ENCODE data around the gene NBAS.

The NBAS gene

GRCh38 chr2:15391751-15392150, 169.4 kb downstream of the NBAS start:
- no peak for TF ChIP-seq CTCF (IDR thresholded peaks at IDR 0.05; ENCODE audit: control insufficient read depth, insufficient read depth, low read depth, low read length, missing control alignments)
- DNase-seq (ENCODE audit: low read depth): no peak
- H3K4me3 ChIP-seq (ENCODE audit: control insufficient read depth, low read depth, low read length): no peak overlapping the region

- H3K4me3 ChIP-seq (ENCODE audit: control insufficient read depth, low read depth, low read length): no peak overlapping the region
- no peak for DNase-seq (ENCODE audit: low read depth)
- no peak for TF ChIP-seq CTCF (IDR thresholded peaks at IDR 0.05; ENCODE audit: control insufficient read depth, insufficient read depth, low read depth, low read length, missing control alignments)
Measured at GRCh38 chr2:15389895-15390294, 171.2 kb downstream of the NBAS start.

GRCh38 chr2:15389326-15389700, 171.8 kb downstream of the NBAS start:
- no peak overlapping the region for H3K4me3 ChIP-seq (ENCODE audit: control insufficient read depth, low read depth, low read length)
- TF ChIP-seq CTCF (IDR thresholded peaks at IDR 0.05; ENCODE audit: control insufficient read depth, insufficient read depth, low read depth, low read length, missing control alignments): no peak
- no peak for DNase-seq (ENCODE audit: low read depth)

GRCh38 chr2:15388406-15389325, 172.5 kb downstream of the NBAS start:
- no peak for DNase-seq (ENCODE audit: low read depth)

GRCh38 chr2:15385184-15385583, 175.9 kb downstream of the NBAS start:
- DNase-seq (ENCODE audit: low read depth): no peak
- no peak for TF ChIP-seq CTCF (IDR thresholded peaks at IDR 0.05; ENCODE audit: control insufficient read depth, insufficient read depth, low read depth, low read length, missing control alignments)
- H3K4me3 ChIP-seq (ENCODE audit: control insufficient read depth, low read depth, low read length): no peak overlapping the region

More at GRCh38 chr2:15388406-15389325, 172.5 kb downstream of the NBAS start:
- TF ChIP-seq CTCF (IDR thresholded peaks at IDR 0.05; ENCODE audit: control insufficient read depth, insufficient read depth, low read depth, low read length, missing control alignments): no peak
- no peak overlapping the region for H3K4me3 ChIP-seq (ENCODE audit: control insufficient read depth, low read depth, low read length)

- no peak overlapping the region for H3K4me3 ChIP-seq (ENCODE audit: control insufficient read depth, low read depth, low read length)
- TF ChIP-seq CTCF (IDR thresholded peaks at IDR 0.05; ENCODE audit: control insufficient read depth, insufficient read depth, low read depth, low read length, missing control alignments): no peak
- no peak for DNase-seq (ENCODE audit: low read depth)
Measured at GRCh38 chr2:15383695-15384350, 177.3 kb downstream of the NBAS start.

All from AG09309 (cell line).